ENCODE measurements around the gene RETREG3.
"Not testable (repeated sequence)": the region's sequence is repeated elsewhere in the genome, so short reads cannot be mapped to it uniquely, and the experiment has no call there.

DNA sequence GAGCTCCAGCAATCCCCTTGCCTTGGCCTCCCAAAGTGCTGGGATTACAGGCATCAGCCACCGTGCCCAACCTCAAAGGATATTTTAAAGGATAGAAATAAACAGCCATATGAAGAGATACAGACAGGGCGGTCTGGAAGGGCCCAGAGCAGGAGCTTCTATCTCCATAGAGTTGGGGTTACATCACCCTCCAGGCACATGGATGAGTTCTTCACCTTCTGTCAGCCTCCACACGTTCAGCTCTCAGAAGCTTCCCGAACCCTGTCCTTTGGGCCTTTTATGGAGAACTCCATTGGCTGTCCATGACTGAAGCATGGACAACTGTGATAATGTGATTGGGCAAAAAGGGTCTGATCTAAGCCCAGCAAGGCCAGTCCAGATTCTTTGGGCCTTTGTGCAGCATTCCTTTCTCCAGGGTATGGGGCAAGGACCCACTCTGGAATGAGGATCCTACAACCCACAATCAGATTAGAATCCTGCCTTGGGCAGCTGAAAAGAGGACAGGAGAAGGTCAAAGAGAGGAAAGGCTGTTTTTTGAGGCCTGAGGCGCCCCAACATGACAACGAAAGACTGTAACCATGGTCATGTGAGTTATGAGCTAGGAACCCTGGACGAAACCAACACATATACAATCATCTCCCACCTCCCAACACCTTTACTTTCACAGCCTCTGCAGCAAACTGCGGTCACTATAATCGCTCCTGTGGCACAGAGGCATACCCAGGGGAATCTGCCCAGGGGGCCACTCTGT lies 63.2 kb downstream of the RETREG3 start:
- TF ChIP-seq, protein P1, sequence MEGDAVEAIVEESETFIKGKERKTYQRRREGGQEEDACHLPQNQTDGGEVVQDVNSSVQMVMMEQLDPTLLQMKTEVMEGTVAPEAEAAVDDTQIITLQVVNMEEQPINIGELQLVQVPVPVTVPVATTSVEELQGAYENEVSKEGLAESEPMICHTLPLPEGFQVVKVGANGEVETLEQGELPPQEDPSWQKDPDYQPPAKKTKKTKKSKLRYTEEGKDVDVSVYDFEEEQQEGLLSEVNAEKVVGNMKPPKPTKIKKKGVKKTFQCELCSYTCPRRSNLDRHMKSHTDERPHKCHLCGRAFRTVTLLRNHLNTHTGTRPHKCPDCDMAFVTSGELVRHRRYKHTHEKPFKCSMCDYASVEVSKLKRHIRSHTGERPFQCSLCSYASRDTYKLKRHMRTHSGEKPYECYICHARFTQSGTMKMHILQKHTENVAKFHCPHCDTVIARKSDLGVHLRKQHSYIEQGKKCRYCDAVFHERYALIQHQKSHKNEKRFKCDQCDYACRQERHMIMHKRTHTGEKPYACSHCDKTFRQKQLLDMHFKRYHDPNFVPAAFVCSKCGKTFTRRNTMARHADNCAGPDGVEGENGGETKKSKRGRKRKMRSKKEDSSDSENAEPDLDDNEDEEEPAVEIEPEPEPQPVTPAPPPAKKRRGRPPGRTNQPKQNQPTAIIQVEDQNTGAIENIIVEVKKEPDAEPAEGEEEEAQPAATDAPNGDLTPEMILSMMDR (IDR thresholded peaks at IDR 0.05; ENCODE audit: borderline replicate concordance, extremely low read depth, low read length, poor library complexity, severe bottlenecking), result not testable (repeated sequence)
- not testable (repeated sequence) for TF ChIP-seq EZH2 (IDR thresholded peaks at IDR 0.05; ENCODE audit: borderline replicate concordance, low read depth, low read length, severe bottlenecking)
